Lung (tissue), 12 donors: ENCODE results near the gene ASIC4. TPM values are rescaled to one million over a fixed set of nuclear protein-coding genes. Genes with fewer than 3 reads are reported as not detected.

ENCODE experiments used
- ATAC-seq: fragments of 200-7000 bp; cut with Tn5 transposase; one replicate; pipeline ENCODE4 v1.9.1; 2020; ENCODE audit warnings: moderate number of reproducible peaks; ENCODE audit not compliant: insufficient read depth, low FRiP score
- DNase-seq, 3 donors: peaks; one replicate each; pipeline ENCODE4 v3.0.0-alpha.2; 2013 to 2017
- H3K27ac ChIP-seq, 2 donors: one replicate each; pipeline ENCODE4 v1.5.1; 2013; ENCODE audit warnings: mild to moderate bottlenecking in 2 of 2, moderate library complexity in 2 of 2, control low read depth in 1 of 2, inconsistent platforms in 1 of 2, low read depth in 1 of 2, low read length in 1 of 2
- H3K27me3 ChIP-seq, 3 donors: one replicate each; pipeline ENCODE4 v1.5.1; 2013; ENCODE audit warnings: low read length in 2 of 3; ENCODE audit not compliant: control insufficient read depth in 3 of 3, insufficient read depth in 3 of 3
- H3K36me3 ChIP-seq, 4 donors: one replicate each; pipeline ENCODE4 v1.5.1; 2013; ENCODE audit warnings: low read length in 4 of 4, mild to moderate bottlenecking in 1 of 4, moderate library complexity in 1 of 4; ENCODE audit not compliant: control insufficient read depth in 4 of 4, insufficient read depth in 4 of 4
- H3K4me1 ChIP-seq, 5 donors: one replicate each; pipeline ENCODE4 v1.5.1; 2013; ENCODE audit warnings: low read length in 5 of 5, mild to moderate bottlenecking in 2 of 5, moderate library complexity in 1 of 5; ENCODE audit not compliant: control insufficient read depth in 5 of 5, insufficient read depth in 5 of 5
- H3K4me3 ChIP-seq: one replicate; pipeline ENCODE4 v1.5.1; 2013; ENCODE audit warnings: mild to moderate bottlenecking, control low read depth, moderate library complexity
- H3K9ac ChIP-seq, 2 donors: one replicate each; pipeline ENCODE4 v1.5.1; 2013; ENCODE audit warnings: low read length in 2 of 2, control low read depth in 1 of 2; ENCODE audit not compliant: insufficient read depth in 1 of 2
- H3K9me3 ChIP-seq, 4 donors: one replicate each; pipeline ENCODE4 v1.5.1; 2013; ENCODE audit warnings: low read length in 3 of 4, mild to moderate bottlenecking in 1 of 4, moderate library complexity in 1 of 4; ENCODE audit not compliant: control insufficient read depth in 4 of 4, insufficient read depth in 3 of 4
- WGBS, 2 donors: extraction: QIAGEN DNeasy Blood & Tissue Kit; methylation state at CpG; one replicate each; pipeline ENCODE4 v1.1.7; 2013; 5-methylcytosine and 5-hydroxymethylcytosine counted together
- polyA plus RNA-seq, 2 donors: library from polyadenylated mRNA; stranded (reverse); fragments of 200-250 nt; gene quantifications; one replicate each; pipeline ENCODE4 v1.2.1, GENCODE V29; 2013
- total RNA-seq, 2 donors: library from RNA; depleted of rRNA in 1 of 2; stranded (reverse); fragments of >200 nt in 1 of 2; gene quantifications; one replicate each; pipeline ENCODE4 v1.2.1, GENCODE V29; 2014 to 2021
- TF ChIP-seq, protein P1 (sequence below): IDR thresholded peaks from 2 replicates; pipeline ENCODE4 v1.5.1; 2012; ENCODE audit warnings: mild to moderate bottlenecking; ENCODE audit errors: control extremely low read depth, extremely low read depth
- donor health status: control.
- donor health status: control.
- donor health status: Bipolar disorder and iron deficiency.
- donor health status: healthy.
- donor health status: DM: yes; HTN: yes; CAD: no.

ASIC4 gene
- total and polyA plus RNA-seq, 4 donors: 0.02 to 0.43 (median 0.14) TPM

DNA sequence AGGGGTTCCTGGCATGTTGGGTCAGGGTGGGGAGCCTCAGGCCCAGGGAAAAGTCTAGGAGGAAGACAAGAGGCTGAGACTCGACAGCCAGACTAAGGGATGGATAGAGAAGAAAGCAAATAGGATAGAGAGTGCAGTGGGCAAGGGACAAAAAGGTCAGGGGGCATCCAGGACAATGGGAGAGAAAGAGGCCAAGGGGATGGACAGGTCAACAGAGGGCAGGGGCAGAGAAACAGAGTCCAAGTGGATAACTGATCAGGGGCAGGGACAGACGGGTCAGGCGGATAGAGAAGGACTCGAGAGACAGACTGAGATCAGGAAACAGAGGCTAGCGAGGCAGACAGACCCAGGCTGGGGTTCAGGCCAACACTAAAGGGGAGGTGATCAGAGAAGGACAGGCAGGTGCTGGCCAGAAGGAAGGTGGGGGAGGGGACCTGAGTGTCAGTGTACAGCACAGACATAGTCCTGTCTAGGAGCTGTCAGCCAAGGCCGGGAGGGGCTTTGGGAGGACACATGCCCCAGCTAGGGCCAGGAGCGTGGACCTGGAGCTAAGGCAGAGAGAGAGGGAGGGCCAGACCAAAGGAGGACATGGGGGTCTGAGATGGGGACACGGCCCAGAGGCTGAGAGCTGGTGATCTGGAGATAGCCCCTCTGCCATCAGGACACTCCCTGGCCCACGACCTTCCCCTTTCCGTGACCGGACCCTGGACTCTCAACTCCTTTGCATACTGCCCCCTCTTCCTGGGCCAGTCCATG is 12.2 kb downstream of the ASIC4 start:
- DNase-seq (no peak), ATAC-seq (no peak)
- H3K27ac ChIP-seq: no peak overlapping the region
- H3K27me3 ChIP-seq: peaks cover 0 to 63% (median 37%) of the 10 kb centered on the region in 3 donors
- H3K9me3 ChIP-seq: peaks cover 0 to 2% (median 0%) of the 10 kb centered on the region in 4 donors
- WGBS, 2 donors: 42 to 58% methylated on average over 10 to 11 of the region's 11 CpGs
- no peak overlapping the region for H3K9ac ChIP-seq
- no peak overlapping the region for H3K4me3 ChIP-seq
- TF ChIP-seq, protein P1, sequence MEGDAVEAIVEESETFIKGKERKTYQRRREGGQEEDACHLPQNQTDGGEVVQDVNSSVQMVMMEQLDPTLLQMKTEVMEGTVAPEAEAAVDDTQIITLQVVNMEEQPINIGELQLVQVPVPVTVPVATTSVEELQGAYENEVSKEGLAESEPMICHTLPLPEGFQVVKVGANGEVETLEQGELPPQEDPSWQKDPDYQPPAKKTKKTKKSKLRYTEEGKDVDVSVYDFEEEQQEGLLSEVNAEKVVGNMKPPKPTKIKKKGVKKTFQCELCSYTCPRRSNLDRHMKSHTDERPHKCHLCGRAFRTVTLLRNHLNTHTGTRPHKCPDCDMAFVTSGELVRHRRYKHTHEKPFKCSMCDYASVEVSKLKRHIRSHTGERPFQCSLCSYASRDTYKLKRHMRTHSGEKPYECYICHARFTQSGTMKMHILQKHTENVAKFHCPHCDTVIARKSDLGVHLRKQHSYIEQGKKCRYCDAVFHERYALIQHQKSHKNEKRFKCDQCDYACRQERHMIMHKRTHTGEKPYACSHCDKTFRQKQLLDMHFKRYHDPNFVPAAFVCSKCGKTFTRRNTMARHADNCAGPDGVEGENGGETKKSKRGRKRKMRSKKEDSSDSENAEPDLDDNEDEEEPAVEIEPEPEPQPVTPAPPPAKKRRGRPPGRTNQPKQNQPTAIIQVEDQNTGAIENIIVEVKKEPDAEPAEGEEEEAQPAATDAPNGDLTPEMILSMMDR: no peak
- no peaks in the 10 kb centered on the region for H3K36me3 ChIP-seq
- H3K4me1 ChIP-seq: peaks cover 0 to 39% (median 0%) of the 10 kb centered on the region in 5 donors

DNA sequence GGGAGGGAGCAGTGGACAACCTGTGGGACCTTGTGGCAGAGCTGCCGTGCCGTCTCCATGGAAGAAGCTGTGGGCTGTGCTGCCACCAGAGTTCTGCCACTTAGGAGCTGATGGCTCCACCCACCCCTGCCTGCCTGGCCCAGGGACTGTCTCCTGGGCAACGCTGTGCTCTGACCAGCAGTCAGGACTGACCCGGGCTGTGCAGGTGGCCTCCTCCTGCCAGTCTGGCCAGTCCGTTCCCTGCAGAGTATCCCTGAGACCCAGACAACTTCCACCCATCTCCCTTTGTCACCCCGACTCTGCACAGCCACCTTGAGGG is 12.8 kb downstream of the ASIC4 start:
- H3K36me3 ChIP-seq: no peaks in the 10 kb centered on the region
- H3K9ac ChIP-seq: no peak overlapping the region
- ATAC-seq (no peak), DNase-seq (no peak)
- TF ChIP-seq, protein P1: no peak
- 39 to 47% methylated on average over 6 of the region's 6 CpGs for WGBS, 2 donors
- peaks cover 0 to 34% (median 0%) of the 10 kb centered on the region in 5 donors for H3K4me1 ChIP-seq
- peaks cover 0 to 60% (median 35%) of the 10 kb centered on the region in 3 donors for H3K27me3 ChIP-seq
- H3K4me3 ChIP-seq: no peak overlapping the region
- H3K9me3 ChIP-seq: peaks cover 0 to 2% (median 0%) of the 10 kb centered on the region in 4 donors
- no peak overlapping the region for H3K27ac ChIP-seq

DNA sequence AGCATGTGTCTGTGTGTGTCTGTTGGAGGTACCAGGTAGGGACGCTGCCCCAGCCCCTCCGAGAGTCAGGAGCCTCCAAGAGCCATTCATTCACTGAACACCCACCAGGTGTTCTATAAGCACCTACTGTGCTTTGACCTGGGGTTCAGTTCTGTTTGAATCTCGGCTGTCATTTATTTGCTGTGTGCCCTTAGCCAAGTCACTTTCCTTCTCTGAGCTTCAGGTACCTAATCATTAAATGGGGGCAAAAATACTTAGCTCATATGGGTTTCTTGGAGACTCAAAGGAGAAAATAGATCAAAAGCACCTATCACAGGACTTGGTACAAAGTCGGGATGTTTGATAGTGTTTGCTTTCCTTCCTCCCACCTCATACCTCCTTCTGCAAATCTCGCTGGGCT is 13.2 kb downstream of the ASIC4 start:
- Histone ChIP-seq H3K4me1 (peaks cover 0 to 33% (median 0%) of the 10 kb centered on the region in 5 donors), H3K27ac (no peak overlapping the region), H3K27me3 (peaks cover 0 to 59% (median 35%) of the 10 kb centered on the region in 3 donors)

More for the DNA sequence above, 13.2 kb downstream of the ASIC4 start:
- ATAC-seq (no peak), DNase-seq (no peak)
- Histone ChIP-seq H3K4me3 (no peak overlapping the region), H3K36me3 (no peaks in the 10 kb centered on the region), H3K9ac (no peak overlapping the region), H3K9me3 (peaks cover 0 to 2% (median 0%) of the 10 kb centered on the region in 4 donors)
- 55 to 64% methylated on average over 5 of the region's 5 CpGs for WGBS, 2 donors
- TF ChIP-seq, protein P1: no peak
